Esophagus squamous epithelium (tissue), 5 donors: ENCODE results near the gene SLIT1. TPM values are rescaled to one million over a fixed set of nuclear protein-coding genes. Genes with fewer than 3 reads are reported as not detected.

Experiments used
- DNase-seq: peaks from one replicate; lab custom pipeline; 2025; lab: John Stamatoyannopoulos, UW
- H3K27ac ChIP-seq, 4 donors: fragments of 200-600 bp; sonication (generic); one replicate each; pipeline ENCODE4 v1.5.1; 2016 to 2019; ENCODE audit warnings: mild to moderate bottlenecking in 1 of 4
- H3K27me3 ChIP-seq, 4 donors: fragments of 200-600 bp; sonication (generic); 1 replicate in 3 of 4; 2 replicates in 1 of 4; pipeline versions ENCODE4 v1.5.1 to v1.6.0; 2017 to 2021; ENCODE audit warnings: antibody characterized with exemption in 1 of 4
- H3K36me3 ChIP-seq, 3 donors: fragments of 200-600 bp; sonication (generic); one replicate each; pipeline ENCODE4 v1.5.1; 2016 to 2019
- H3K4me1 ChIP-seq, 3 donors: fragments of 200-600 bp; sonication (generic); one replicate each; pipeline ENCODE4 v1.5.1; 2017 to 2019
- H3K4me3 ChIP-seq, 4 donors: fragments of 200-600 bp; sonication (generic); 1 replicate in 3 of 4; 2 replicates in 1 of 4; pipeline ENCODE4 v1.5.1; 2016 to 2019; ENCODE audit warnings: mild to moderate bottlenecking in 2 of 4, moderate library complexity in 1 of 4
- H3K9me3 ChIP-seq, 3 donors: fragments of 200-600 bp; sonication (generic); one replicate each; pipeline ENCODE4 v1.5.1; 2016 to 2019
- CTCF ChIP-seq, 6 experiments: fragments of 450-650 bp in 4 of 6; fragments of 200-600 bp in 2 of 6; sonication (generic) in 2 of 6; IDR thresholded peaks; one replicate each; pipeline ENCODE4 v1.5.1; 2016 to 2019; ENCODE audit warnings: antibody characterized with exemption in 6 of 6, mild to moderate bottlenecking in 4 of 6, moderate library complexity in 4 of 6
- POLR2A ChIP-seq, 4 donors: fragments of 450-650 bp; IDR thresholded peaks; one replicate each; pipeline ENCODE4 v1.6.1; 2017; ENCODE audit warnings: antibody characterized with exemption in 4 of 4, mild to moderate bottlenecking in 4 of 4, moderate library complexity in 3 of 4
- WGBS, 2 donors: methylation state at CpG; one replicate each; pipeline ENCODE4 v1.1.5; 2018; 5-methylcytosine and 5-hydroxymethylcytosine counted together
- intact Hi-C: fragments of 100-400 bp; cut with DNase I; formaldehyde crosslinking; loops from one replicate; pipeline ENCODE4 v1.15.0; 2022
- total RNA-seq, 4 donors: library from RNA; depleted of rRNA; stranded (reverse); fragments of >200 nt; gene quantifications; one replicate each; pipeline ENCODE4 v1.1.0, GENCODE V29; 2016
- donor health status: DM: yes; HTN: yes; CAD: no.

Gene SLIT1
- total RNA-seq, 4 donors from 2014 or later: not detected

DNA sequence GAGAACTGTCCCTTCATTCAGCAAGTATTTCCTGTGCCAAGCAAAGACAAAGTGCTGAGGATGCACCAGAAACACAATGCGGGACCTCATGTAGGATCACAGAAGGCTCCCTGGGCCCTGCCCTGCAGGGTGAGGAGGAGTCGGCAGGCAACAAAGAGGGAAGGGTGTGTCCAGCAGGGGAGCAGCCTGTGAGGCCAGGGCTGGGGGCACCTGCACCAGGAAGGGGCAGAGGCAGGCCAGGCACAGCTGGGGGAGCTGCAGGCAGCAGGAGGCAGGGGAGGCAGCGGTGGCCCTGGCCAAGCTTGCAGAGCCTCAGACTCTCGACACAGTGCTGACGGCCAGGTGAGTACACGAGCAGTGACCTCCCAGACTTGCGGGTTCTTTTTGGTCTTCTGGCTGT is 123.3 kb downstream of the SLIT1 start:
- WGBS, 2 donors: 50 to 80% methylated on average over 1 to 5 of the region's 7 CpGs
- no peak for DNase-seq
- TF ChIP-seq CTCF (IDR thresholded peaks at IDR 0.05): no peak
- no peak for TF ChIP-seq POLR2A (IDR thresholded peaks at IDR 0.05)
- Histone ChIP-seq H3K4me1 (no peaks in the 10 kb centered on the region), H3K36me3 (no peaks in the 10 kb centered on the region), H3K9me3 (no peaks in the 10 kb centered on the region), H3K27me3 (peaks cover 0 to 57% (median 0%) of the 10 kb centered on the region in 4 donors), H3K27ac (no peak overlapping the region), H3K4me3 (no peak overlapping the region)
- intact Hi-C loops: no loop called here

- Histone ChIP-seq H3K36me3 (no peaks in the 10 kb centered on the region), H3K27ac (no peak overlapping the region), H3K4me3 (no peak overlapping the region), H3K9me3 (no peaks in the 10 kb centered on the region), H3K4me1 (no peaks in the 10 kb centered on the region), H3K27me3 (peaks cover 0 to 53% (median 0%) of the 10 kb centered on the region in 4 donors)
- no peak for TF ChIP-seq POLR2A (IDR thresholded peaks at IDR 0.05)
- no peak for TF ChIP-seq CTCF (IDR thresholded peaks at IDR 0.05)
- WGBS, 2 donors: 77 to 92% methylated on average over 4 to 5 of the region's 5 CpGs
- intact Hi-C loops: no loop called here
- no peak for DNase-seq
These were observed 123.7 kb downstream of the SLIT1 start for GRCh38 chr10:97062046-97062445.

GRCh38 chr10:97061423-97061822 is 124.3 kb downstream of the SLIT1 start:
- no peaks in the 10 kb centered on the region for H3K9me3 ChIP-seq
- intact Hi-C loops: no loop called here
- H3K36me3 ChIP-seq: no peaks in the 10 kb centered on the region
- no peak for DNase-seq
- H3K27ac ChIP-seq: no peak overlapping the region
- H3K4me3 ChIP-seq: no peak overlapping the region
- peaks cover 0 to 46% (median 0%) of the 10 kb centered on the region in 4 donors for H3K27me3 ChIP-seq
- WGBS, 2 donors: 78 to 96% methylated on average over 2 of the region's 2 CpGs
- no peak for TF ChIP-seq POLR2A (IDR thresholded peaks at IDR 0.05)
- TF ChIP-seq CTCF (IDR thresholded peaks at IDR 0.05): no peak
- no peaks in the 10 kb centered on the region for H3K4me1 ChIP-seq

GRCh38 chr10:97060441-97061084 is 125.2 kb downstream of the SLIT1 start:
- Histone ChIP-seq H3K27me3 (peaks cover 0 to 38% (median 0%) of the 10 kb centered on the region in 4 donors), H3K4me3 (no peak overlapping the region), H3K36me3 (no peaks in the 10 kb centered on the region), H3K27ac (no peak overlapping the region), H3K4me1 (no peaks in the 10 kb centered on the region), H3K9me3 (no peaks in the 10 kb centered on the region)
- intact Hi-C loops: no loop called here
- TF ChIP-seq POLR2A (IDR thresholded peaks at IDR 0.05) (no peak), CTCF (IDR thresholded peaks at IDR 0.05) (no peak)
- 40 to 56% methylated on average over 1 to 3 of the region's 15 CpGs for WGBS, 2 donors
- no peak for DNase-seq

DNA sequence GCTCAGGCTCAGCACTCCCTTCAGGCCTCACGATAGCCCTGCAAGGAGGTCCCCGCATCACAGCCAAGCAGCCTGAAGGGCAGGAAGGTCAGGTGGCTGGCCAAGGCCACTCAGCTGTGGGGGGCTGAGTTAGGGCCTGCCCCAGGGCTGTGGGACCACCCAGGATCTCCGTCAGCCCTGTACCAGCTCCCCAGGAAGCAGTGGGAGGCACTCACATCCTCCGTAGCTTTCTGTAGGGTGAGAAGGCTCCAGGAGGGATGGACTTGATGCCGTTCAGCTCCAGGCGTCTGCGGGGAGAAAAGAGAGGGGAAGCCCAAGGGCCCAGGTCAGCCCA is 125.9 kb downstream of the SLIT1 start:
- H3K36me3 ChIP-seq: no peaks in the 10 kb centered on the region
- intact Hi-C loops: no loop called here
- TF ChIP-seq POLR2A (IDR thresholded peaks at IDR 0.05) (no peak), CTCF (IDR thresholded peaks at IDR 0.05) (no peak)
- H3K4me1 ChIP-seq: no peaks in the 10 kb centered on the region
- 79% methylated on average over 5 of the region's 7 CpGs; no CpG with 5 or more reads in 1 of the 2 donors for WGBS, 2 donors
- H3K9me3 ChIP-seq: no peaks in the 10 kb centered on the region
- H3K27ac ChIP-seq: no peak overlapping the region
- peaks cover 0 to 31% (median 0%) of the 10 kb centered on the region in 4 donors for H3K27me3 ChIP-seq
- DNase-seq: no peak
- H3K4me3 ChIP-seq: no peak overlapping the region
